Stimulated activated CD8-positive, alpha-beta memory T cell treated with anti-CD3 and anti-CD28 coated beads, Interleukin-15, amount 100 ng/mL, for 1 hour (primary cell): ENCODE measurements around the gene ANKRD11.
"Not testable (repeated sequence)": the region's sequence is repeated elsewhere in the genome, so short reads cannot be mapped to it uniquely, and the experiment has no call there.

Source experiments
- DNase-seq: peaks from one replicate; pipeline ENCODE4 v3.0.0-alpha.2; 2020; ENCODE audit warnings: low read depth

ANKRD11 gene

GRCh38 chr16:89344846-89345611, 145.3 kb downstream of the ANKRD11 start:
- no peak for DNase-seq

DNA sequence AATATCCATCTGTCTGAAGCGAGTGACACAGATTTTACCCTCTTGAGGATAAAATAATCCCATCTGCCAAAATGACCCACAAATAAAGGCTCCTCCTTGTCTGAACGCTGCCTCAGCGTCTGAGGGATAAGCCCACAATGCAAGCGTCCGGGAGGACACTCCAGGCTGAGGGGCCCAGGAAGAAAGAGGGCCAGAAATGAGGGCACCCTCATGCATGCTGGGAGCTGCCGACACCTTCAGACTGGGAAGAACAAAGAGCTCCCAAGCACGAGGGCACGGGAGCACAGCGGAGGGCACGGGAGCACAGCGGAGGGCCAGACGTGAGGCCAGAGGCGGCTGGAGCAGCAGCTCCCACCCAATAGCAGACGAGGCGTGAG, 145.9 kb downstream of the ANKRD11 start:
- DNase-seq = no peak

GRCh38 chr16:89343501-89344457, 146.6 kb downstream of the ANKRD11 start:
- DNase-seq = no peak

DNA sequence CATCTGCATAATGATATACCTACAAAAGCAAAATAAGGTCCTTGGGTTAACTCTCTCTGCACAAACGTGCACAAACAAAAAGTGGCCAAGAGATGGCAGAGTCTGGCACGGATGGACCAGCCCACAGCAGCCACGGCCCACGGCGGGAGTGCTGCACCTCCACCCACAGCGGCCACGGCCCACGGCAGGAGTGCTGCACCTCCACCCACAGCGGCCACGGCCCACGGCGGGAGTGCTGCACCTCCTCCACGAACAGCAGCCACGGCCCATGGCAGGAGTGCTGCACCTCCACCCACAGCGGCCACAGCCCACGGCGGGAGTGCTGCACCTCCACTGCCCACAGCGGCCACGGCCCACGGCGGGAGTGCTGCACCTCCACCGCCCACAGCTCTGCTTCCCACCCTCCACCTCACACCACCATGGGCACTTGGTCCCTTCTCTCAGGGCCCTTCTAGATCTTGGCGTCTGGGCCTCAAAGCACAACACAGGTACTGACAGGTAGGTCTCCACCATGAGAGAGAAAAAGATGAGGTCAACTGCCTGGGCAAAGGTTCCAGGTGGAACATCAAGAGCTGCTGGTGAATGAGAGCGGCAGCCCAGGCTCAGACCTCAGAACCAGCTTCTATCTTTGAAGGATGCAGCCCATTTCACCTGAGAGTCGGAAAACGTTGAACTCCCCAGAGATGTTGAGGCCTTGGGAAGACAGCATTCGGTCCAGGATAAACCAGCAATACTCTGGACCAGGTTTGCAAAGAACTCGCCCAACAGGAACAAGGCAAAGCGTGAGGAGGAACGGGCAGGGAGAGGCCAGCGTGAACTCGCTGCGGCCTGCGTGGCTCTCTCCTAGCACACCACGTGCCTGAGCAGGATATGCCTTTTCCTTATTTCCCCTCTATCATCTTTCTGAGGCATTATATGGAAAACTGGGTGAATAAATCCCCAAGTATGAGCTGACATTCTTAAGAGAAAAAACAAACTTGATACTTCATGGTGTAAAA, 148.4 kb downstream of the ANKRD11 start:
- no peak for DNase-seq

GRCh38 chr16:89341279-89341678, 149.1 kb downstream of the ANKRD11 start:
- no peak for DNase-seq

- DNase-seq = no peak
These were observed 151.5 kb downstream of the ANKRD11 start for GRCh38 chr16:89338863-89339262.

DNA sequence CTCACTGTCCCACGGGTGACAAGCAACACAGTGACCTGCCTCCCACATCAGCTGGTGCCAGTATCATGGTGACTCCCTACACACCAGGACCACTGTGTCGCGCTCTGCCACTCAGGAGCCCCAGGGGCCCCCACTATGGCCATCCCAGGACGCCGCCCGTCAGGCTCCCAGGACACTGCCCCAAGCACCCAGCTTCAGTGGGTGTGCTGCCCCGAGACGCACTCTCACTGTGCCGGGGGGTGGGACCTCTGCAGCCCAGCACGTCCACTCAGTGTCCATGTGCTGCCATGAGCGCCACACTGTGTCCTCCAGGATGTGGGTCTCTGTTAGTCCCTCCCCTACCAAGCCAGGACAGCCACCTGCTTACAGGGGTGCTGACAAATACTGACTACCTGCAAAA, 152.4 kb downstream of the ANKRD11 start:
- no peak for DNase-seq

GRCh38 chr16:89335803-89336485, 154.4 kb downstream of the ANKRD11 start:
- no peak for DNase-seq

GRCh38 chr16:89334988-89335802, 155.2 kb downstream of the ANKRD11 start:
- no peak for DNase-seq

GRCh38 chr16:89334461-89334860, 155.9 kb downstream of the ANKRD11 start:
- no peak for DNase-seq

DNA sequence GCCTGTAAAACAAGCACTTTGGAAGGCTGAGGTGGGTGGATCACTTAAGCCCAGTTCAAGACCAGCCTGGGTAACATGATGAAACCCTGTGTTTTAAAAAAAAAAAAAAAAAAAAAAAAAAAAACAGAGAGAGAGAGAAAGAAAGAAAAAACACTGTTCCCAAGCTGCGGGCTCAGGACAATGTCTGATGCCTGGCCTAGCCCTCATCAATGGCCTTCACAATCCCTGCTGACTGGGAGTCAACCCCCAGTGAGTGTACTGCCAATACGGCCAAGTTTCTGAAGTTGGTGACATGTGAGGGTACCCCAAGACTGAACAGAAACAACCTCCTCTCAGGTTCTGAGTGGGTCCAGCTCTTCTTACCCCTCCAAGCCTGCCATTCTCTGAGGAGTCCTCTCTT, 156.3 kb downstream of the ANKRD11 start:
- no peak for DNase-seq

GRCh38 chr16:89333401-89334001, 156.9 kb downstream of the ANKRD11 start:
- not testable (repeated sequence) for DNase-seq

GRCh38 chr16:89332902-89333245, 157.5 kb downstream of the ANKRD11 start:
- DNase-seq = no peak

DNA sequence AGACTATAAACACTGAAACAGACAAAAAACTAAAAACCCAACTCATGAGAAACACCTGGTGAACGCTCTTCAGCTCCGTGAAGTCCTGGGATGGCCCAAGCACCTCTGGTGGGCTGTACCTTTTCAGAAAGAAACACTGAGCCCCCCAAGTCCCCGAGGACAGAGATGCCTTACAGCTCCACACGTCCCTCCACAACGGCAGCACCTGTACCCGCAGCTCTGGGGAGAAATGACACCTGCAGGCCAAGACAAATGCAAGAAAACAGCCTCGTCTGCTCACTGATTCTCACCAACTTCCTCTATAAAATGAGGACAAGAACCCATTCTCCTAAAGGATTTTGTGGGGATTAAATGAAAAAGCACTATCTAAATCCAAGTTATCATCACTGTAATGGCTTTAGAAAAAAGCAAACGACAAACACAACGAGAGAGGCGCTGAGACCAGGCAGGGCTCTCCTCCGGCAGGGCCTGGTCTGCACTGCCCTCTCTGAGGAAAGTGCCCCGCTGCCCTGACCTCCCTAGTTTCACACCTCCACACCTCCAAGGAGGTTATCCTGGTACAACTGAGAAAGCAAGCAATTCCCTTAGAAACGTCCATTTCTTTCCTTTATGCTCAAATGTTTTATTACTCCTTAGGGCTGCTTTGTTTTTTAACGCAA, 158.0 kb downstream of the ANKRD11 start:
- DNase-seq = no peak

GRCh38 chr16:89331371-89332109, 158.8 kb downstream of the ANKRD11 start:
- no peak for DNase-seq

- no peak for DNase-seq
These were observed 160.0 kb downstream of the ANKRD11 start for GRCh38 chr16:89330177-89330856.

- not testable (repeated sequence) for DNase-seq
These were observed 160.6 kb downstream of the ANKRD11 start for GRCh38 chr16:89329830-89330176.
